IMR-90 (cell line): ENCODE results near the gene CREG2.

Experiments used
- CHD1 ChIP-seq: IDR thresholded peaks from 2 replicates; pipeline ENCODE4 v1.6.1; 2012; ENCODE audit warnings: low read depth, low read length, improper control_type of control experiment
- MAZ ChIP-seq: IDR thresholded peaks from 2 replicates; pipeline ENCODE4 v1.6.1; 2012; ENCODE audit warnings: low read depth, mild to moderate bottlenecking, low read length, improper control_type of control experiment, moderate library complexity, borderline replicate concordance
- MXI1 ChIP-seq: IDR thresholded peaks from 2 replicates; pipeline ENCODE4 v1.6.1; 2012; ENCODE audit warnings: low read depth, mild to moderate bottlenecking, low read length, moderate library complexity, borderline replicate concordance
- POLR2A ChIP-seq: IDR thresholded peaks from 2 replicates; pipeline ENCODE4 v1.6.1; 2012; ENCODE audit warnings: mild to moderate bottlenecking, low read depth, low read length
- RAD21 ChIP-seq: IDR thresholded peaks from 2 replicates; pipeline ENCODE4 v1.6.1; 2012; ENCODE audit warnings: low read length, improper control_type of control experiment
- RCOR1 ChIP-seq: IDR thresholded peaks from 2 replicates; pipeline ENCODE4 v1.6.1; 2012; ENCODE audit warnings: mild to moderate bottlenecking, low read length, improper control_type of control experiment; ENCODE audit not compliant: insufficient replicate concordance
- RFX5 ChIP-seq: IDR thresholded peaks from 2 replicates; pipeline ENCODE4 v1.8.0; 2012; ENCODE audit warnings: low read depth, mild to moderate bottlenecking, low read length, moderate library complexity
- SMC3 ChIP-seq: fragments of 150-350 bp; IDR thresholded peaks from 2 replicates; pipeline ENCODE4 v1.6.1; 2016; ENCODE audit warnings: low read depth, mild to moderate bottlenecking, antibody characterized with exemption, low read length, moderate library complexity
- TF ChIP-seq, protein P1 (sequence below): conservative IDR thresholded peaks from 2 replicates; pipeline ENCODE4 v1.5.1; 2012; ENCODE audit warnings: mild to moderate bottlenecking, low read depth, low read length, improper control_type of control experiment
- TF ChIP-seq, protein P2 (sequence below): fragments of 150-350 bp; IDR thresholded peaks from 2 replicates; pipeline ENCODE4 v1.6.1; 2017; ENCODE audit warnings: mild to moderate bottlenecking, antibody characterized with exemption, low read length, low read depth

DNA sequence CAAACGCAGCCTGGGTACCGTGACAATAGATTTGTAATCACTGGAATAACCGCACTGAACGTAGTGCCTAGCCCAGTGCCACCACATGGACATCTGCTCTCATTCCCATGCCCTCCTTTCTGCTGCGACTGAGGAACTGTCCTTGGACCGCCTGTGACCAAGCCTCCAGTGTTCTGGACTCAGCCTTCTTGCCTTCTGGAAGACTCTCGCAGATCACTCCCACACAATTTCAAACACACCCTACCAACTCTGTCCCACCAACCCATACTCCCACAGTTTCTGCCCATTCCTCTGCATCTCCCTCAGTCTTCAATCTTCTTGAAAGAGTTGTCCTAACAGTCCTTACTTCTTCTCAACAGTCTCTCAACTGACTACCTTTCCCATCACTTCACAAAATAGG lies 80.9 kb downstream of the CREG2 start:
- TF ChIP-seq, protein P1, sequence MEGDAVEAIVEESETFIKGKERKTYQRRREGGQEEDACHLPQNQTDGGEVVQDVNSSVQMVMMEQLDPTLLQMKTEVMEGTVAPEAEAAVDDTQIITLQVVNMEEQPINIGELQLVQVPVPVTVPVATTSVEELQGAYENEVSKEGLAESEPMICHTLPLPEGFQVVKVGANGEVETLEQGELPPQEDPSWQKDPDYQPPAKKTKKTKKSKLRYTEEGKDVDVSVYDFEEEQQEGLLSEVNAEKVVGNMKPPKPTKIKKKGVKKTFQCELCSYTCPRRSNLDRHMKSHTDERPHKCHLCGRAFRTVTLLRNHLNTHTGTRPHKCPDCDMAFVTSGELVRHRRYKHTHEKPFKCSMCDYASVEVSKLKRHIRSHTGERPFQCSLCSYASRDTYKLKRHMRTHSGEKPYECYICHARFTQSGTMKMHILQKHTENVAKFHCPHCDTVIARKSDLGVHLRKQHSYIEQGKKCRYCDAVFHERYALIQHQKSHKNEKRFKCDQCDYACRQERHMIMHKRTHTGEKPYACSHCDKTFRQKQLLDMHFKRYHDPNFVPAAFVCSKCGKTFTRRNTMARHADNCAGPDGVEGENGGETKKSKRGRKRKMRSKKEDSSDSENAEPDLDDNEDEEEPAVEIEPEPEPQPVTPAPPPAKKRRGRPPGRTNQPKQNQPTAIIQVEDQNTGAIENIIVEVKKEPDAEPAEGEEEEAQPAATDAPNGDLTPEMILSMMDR: no peak
- no peak for TF ChIP-seq POLR2A
- no peak for TF ChIP-seq RFX5
- TF ChIP-seq MAZ: no peak
- no peak for TF ChIP-seq SMC3
- TF ChIP-seq RCOR1: no peak
- TF ChIP-seq, protein P2, sequence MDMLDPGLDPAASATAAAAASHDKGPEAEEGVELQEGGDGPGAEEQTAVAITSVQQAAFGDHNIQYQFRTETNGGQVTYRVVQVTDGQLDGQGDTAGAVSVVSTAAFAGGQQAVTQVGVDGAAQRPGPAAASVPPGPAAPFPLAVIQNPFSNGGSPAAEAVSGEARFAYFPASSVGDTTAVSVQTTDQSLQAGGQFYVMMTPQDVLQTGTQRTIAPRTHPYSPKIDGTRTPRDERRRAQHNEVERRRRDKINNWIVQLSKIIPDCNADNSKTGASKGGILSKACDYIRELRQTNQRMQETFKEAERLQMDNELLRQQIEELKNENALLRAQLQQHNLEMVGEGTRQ: no peak
- TF ChIP-seq MXI1: no peak
- no peak for TF ChIP-seq CHD1
- no peak for TF ChIP-seq RAD21
